Stimulated activated CD4-positive, alpha-beta T cell treated with anti-CD3 and anti-CD28 coated beads, Interleukin-1b, Interleukin-23, amount 100 ng/mL, for 24 hours (primary cell): ENCODE data around the gene CHRDL2.
A peak's percentile ranks its signal among the peaks of the same experiment; 100 is the strongest.
"Not testable (repeated sequence)": the region's sequence is repeated elsewhere in the genome, so short reads cannot be mapped to it uniquely, and the experiment has no call there.

Experiments
- DNase-seq, 4 experiments: peaks; one replicate each; pipeline ENCODE4 v3.0.0-alpha.2; 2020; ENCODE audit warnings: low read depth in 4 of 4, low spot score in 1 of 4

The CHRDL2 gene

GRCh38 chr11:74731301-74732094, at the start of gene CHRDL2:
TSS of gene CHRDL2 (minus strand) at chr11:74731426. CDS start at chr11:74730888, 538 bp downstream.
- DNase-seq, result no peak

GRCh38 chr11:74780248-74781005, 49.2 kb upstream of the CHRDL2 start:
- no peak for DNase-seq

GRCh38 chr11:74778581-74778980, 47.4 kb upstream of the CHRDL2 start:
- DNase-seq, result no peak

GRCh38 chr11:74777877-74778276, 46.7 kb upstream of the CHRDL2 start:
- no peak for DNase-seq

GRCh38 chr11:74777038-74777437, 45.8 kb upstream of the CHRDL2 start:
- no peak for DNase-seq

- DNase-seq, result no peak
Measured at GRCh38 chr11:74776546-74776945, 45.3 kb upstream of the CHRDL2 start.

GRCh38 chr11:74775762-74776161, 44.5 kb upstream of the CHRDL2 start:
- DNase-seq, result no peak

- no peak for DNase-seq
Measured at GRCh38 chr11:74773476-74773875, 42.2 kb upstream of the CHRDL2 start.

- DNase-seq, result no peak
Measured at GRCh38 chr11:74771139-74771538, 39.9 kb upstream of the CHRDL2 start.

- DNase-seq, result no peak
Measured at GRCh38 chr11:74770456-74770855, 39.2 kb upstream of the CHRDL2 start.

GRCh38 chr11:74769055-74769707, 38.0 kb upstream of the CHRDL2 start:
- no peak for DNase-seq

- peak in 1 of 4 experiments; percentile 16 for DNase-seq
Measured at GRCh38 chr11:74768172-74768651, 37.0 kb upstream of the CHRDL2 start.

GRCh38 chr11:74766905-74767304, 35.7 kb upstream of the CHRDL2 start:
- DNase-seq, result no peak

GRCh38 chr11:74756571-74756970, 25.3 kb upstream of the CHRDL2 start:
- DNase-seq, result no peak

GRCh38 chr11:74755395-74755995, 24.3 kb upstream of the CHRDL2 start:
- no peak for DNase-seq

- no peak for DNase-seq
Measured at GRCh38 chr11:74754507-74755252, 23.5 kb upstream of the CHRDL2 start.

GRCh38 chr11:74751303-74751702, 20.1 kb upstream of the CHRDL2 start:
- no peak for DNase-seq

GRCh38 chr11:74750598-74750997, 19.4 kb upstream of the CHRDL2 start:
- DNase-seq, result not testable (repeated sequence)

- no peak for DNase-seq
Measured at GRCh38 chr11:74749965-74750296, 18.7 kb upstream of the CHRDL2 start.

- peak in 2 of 4 experiments; percentile 20 to 37 for DNase-seq
Measured at GRCh38 chr11:74749127-74749964, 18.1 kb upstream of the CHRDL2 start.
